ELF-1 (cell line): Measurements from ENCODE around the gene VCY.
"Not testable (repeated sequence)": the region's sequence is repeated elsewhere in the genome, so short reads cannot be mapped to it uniquely, and the experiment has no call there.

Experiments
- DNase-seq: peaks from one replicate; pipeline ENCODE4 v3.0.0-alpha.2; 2016; ENCODE audit warnings: low read depth, low spot score

The VCY gene

GRCh38 chrY:13986373-13986772 lies at the start of gene VCY:
TSS of gene VCY (minus strand) at chrY:13986473. CDS start at chrY:13986440, 33 bp downstream.
- not testable (repeated sequence) for DNase-seq

GRCh38 chrY:14030395-14030794 lies 44.1 kb upstream of the VCY start:
- DNase-seq, result not testable (repeated sequence)

GRCh38 chrY:14011916-14012315 lies 25.6 kb upstream of the VCY start:
- DNase-seq, result not testable (repeated sequence)

- not testable (repeated sequence) for DNase-seq
Measured at GRCh38 chrY:13942406-13942805, 43.9 kb downstream of the VCY start.
